HG03558 (cell line): Measurements from ENCODE around the gene NUFIP1.
"Not testable (repeated sequence)": the region's sequence is repeated elsewhere in the genome, so short reads cannot be mapped to it uniquely, and the experiment has no call there.

Experiments
- ATAC-seq: cut with Tn5 transposase; IDR thresholded peaks from one replicate; pipeline ENCODE4 v1.9.1; 2021; ENCODE audit warnings: moderate number of reproducible peaks; ENCODE audit not compliant: unreplicated experiment; ENCODE audit errors: extremely low read depth

The NUFIP1 gene

DNA sequence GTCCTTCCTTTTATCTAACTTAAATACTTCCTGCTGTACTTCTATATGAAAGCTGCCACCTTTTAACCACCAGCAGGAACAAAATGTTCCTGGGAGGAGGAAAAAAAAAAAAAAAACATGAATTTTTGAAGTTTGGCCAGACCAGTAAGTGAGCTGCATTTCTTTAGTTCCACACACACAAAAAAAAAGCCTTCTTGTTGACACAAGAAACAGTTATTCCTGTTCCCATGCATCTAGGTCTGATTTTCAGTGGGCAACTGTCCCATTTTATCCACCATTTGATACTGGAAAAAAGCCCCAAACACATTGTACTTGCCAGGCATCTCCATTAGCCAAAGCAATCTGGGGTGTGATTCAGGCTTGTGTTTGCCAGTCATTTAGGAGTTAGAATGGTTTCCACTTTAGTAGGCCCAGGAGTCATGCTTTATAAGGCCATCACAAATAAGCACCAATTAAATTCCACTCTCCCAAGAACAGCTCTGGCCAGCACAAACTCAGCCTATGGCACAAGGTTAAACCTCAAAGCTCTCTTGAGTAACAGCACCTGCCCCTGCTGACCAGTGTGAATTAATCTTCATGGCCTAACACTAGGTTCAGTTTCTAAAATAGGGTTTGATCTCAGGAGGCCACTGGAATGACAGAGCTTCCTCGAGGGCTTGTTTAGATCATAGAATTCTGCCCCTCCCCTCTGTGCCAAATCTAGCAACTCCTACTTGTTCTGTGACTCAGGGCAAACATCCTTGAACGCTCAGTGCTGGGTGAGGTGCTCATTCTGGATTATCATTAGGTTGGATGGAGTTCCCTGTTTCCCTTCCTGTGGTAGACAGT, 67.1 kb downstream of the NUFIP1 start:
- no peak for ATAC-seq

DNA sequence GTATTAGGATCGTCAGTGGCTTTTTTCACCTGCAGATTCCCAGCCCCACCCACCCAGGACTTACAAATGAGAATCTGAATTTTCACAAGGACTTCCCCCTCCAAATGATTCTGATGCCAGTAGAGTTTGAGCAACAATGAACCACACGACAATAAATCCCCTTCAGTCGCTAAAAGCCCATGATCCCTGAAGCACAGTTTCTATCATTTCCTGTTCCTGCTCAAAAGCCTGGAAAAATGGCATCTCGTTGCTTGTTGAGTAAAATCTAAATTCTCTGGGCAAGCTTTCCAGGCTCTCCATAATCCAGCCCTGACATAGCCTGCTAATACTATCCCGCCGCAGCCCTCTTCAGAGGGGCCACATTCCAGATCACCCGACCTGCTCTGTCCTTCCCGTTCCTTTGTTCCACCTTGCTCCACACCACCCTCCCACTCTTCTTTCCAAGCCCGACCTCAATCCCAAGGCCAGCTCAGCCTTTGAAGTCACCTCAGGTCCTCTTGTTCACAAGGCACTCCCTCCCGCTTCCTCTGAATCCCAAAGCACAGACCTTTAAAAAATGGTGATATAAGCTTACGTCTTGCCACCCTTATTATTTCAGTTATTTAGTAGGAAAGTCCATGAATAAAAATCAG, 67.9 kb downstream of the NUFIP1 start:
- ATAC-seq: no peak

DNA sequence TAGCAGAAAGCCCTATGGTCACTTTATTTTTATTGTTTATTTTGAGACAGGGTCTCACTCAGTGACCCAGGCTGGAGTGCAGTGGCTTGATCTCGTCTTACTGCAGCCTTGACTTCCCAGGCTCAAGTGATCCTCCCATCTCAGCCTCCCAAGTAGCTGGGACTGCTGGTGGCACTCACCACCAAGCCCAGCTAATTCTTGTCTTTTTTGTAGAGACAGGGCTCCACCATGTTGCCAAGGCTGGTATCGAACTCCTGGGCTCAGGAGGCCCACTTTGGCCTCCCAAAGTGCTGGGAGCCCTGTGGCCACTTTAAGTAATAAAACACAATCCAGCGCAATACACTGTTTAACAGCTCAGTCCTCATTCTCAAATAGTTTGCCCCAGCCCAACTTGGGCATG, 69.3 kb downstream of the NUFIP1 start:
- ATAC-seq: no peak

- no peak for ATAC-seq
Observed at GRCh38 chr13:44919104-44919804, 70.0 kb downstream of the NUFIP1 start.

GRCh38 chr13:44918326-44919103, 70.8 kb downstream of the NUFIP1 start:
- ATAC-seq: peak; percentile 57

DNA sequence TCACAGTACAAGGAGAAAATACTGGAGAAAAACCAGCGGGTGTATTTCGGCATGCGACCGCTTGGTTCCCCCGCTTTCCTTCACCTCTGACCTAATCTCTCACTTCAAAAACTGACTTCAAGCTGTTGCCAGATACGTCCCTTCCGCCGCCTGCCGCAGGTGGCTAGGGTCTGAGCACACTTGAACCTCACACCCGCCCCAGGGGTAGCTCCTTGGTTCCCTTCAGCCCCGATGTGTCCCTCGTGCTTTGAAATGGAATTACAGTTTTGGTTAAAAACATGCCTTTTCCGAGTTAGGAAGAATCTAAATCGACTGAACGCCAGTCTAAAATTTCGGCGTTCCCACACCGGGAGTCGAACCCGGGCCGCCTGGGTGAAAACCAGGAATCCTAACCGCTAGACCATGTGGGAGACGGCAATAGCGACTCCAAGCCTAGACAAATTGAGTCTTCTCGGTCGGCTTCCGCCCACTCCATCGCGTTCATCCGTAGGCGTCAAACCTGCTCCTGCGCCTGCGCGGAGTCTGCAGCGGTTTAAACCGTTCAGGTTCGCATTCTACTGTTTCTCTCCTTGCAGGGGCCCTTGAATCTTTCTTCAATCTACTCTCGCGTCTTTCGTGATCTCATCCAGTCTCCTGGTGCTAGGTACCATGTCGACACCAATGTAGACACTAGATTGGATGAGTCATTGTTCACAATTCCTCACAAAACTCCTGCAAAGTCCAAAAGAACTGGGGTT, 71.5 kb downstream of the NUFIP1 start:
- ATAC-seq: peak; percentile 73

DNA sequence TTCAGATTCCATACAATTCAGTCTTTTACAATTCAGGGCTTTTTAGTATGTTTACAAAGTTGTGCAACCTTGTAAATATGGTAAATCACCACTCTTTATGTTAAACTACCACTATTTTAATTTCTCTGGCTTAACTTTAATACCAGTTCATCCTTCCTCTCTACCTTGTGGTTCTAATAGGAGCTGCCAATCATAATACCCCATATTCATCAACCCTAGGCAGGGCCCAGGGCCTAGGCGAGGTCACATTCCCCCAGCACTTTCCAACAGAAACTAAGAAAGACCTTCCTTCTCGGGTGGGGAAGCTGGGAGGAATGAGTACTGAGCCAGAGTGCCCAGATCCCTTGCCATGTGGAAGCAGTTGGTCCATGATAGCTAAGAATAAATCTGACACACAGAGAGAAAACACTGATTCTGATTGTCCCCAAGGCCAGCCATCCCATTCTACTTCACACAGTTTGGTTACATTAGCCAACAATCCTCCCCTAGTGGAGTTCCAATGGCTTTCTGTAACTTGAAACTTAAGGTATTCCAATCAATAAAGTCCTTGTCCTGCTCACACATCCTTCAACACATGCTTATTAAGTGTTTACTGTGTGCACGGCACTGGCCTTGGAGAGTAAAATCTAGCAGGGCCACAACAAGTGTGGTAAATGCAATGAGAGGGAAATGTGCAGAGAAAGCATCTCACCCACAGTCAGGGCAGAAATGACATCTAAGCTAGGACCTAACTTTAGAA, 76.8 kb downstream of the NUFIP1 start:
- ATAC-seq: no peak

GRCh38 chr13:44908712-44909111, 80.6 kb downstream of the NUFIP1 start:
- no peak for ATAC-seq

- ATAC-seq: no peak
Observed at GRCh38 chr13:44908266-44908665, 81.0 kb downstream of the NUFIP1 start.

- ATAC-seq: no peak
Observed at GRCh38 chr13:44906713-44907112, 82.6 kb downstream of the NUFIP1 start.

DNA sequence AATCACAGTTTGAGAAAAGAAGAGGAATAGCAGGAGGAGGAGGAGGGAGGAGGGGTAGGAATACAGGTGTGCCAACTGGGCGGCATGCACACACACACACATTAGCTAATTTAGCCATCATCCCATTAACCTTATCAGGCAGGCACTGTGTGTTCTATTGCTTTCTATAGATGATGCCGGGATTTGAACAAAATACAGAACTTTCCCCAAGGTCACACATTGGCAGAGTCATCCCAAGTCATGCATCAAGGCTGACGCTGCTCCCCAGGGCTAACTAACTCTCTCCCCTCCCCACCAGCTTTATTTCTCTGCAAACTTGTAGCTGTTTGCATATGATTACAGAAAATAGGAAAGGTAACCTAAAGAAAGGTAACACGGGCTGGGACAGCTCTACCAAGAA, 83.0 kb downstream of the NUFIP1 start:
- ATAC-seq: no peak

DNA sequence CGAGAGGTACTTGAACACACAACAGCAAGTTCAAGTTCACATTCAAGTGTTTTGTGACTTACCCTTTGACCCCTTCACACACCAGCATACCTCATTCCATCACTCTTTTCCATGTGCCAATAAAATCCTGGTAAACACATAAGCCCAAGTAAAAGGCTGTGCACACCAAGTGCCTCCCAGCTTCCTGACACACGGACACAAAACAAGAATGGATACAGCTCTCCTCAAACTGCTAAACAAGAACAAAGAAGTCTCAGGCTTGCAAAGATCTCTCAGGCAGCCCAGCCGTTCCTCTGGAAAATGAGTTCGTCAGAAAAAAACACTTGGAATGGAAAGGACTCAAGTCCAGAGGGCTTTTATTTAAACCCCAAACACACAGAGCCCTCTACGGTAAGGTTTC, 83.7 kb downstream of the NUFIP1 start:
- ATAC-seq: no peak

- ATAC-seq: no peak
Observed at GRCh38 chr13:44904967-44905366, 84.3 kb downstream of the NUFIP1 start.

- ATAC-seq: no peak
Observed at GRCh38 chr13:44903574-44903985, 85.7 kb downstream of the NUFIP1 start.

DNA sequence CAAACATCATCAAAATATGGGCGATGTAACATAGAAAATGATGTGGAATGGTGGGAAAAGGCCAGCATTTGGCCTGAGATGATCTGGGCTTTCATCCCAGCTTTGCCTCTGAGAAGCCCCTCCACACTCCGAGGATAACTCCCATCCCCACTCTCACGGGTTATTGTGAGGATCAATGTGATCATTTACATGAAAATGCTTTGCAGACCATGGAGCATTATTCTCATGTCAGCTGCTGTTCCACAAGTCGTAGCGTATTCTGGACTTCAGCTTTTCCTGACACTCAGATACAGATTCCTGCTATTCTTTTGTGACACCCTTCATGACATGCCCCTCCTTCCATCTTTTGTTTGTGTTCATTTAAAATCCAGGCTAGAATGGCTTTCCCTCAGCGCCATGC, 86.5 kb downstream of the NUFIP1 start:
- ATAC-seq: no peak

GRCh38 chr13:44899967-44900366, 89.3 kb downstream of the NUFIP1 start:
- ATAC-seq: no peak

GRCh38 chr13:44898308-44898707, 91.0 kb downstream of the NUFIP1 start:
- ATAC-seq: not testable (repeated sequence)

DNA sequence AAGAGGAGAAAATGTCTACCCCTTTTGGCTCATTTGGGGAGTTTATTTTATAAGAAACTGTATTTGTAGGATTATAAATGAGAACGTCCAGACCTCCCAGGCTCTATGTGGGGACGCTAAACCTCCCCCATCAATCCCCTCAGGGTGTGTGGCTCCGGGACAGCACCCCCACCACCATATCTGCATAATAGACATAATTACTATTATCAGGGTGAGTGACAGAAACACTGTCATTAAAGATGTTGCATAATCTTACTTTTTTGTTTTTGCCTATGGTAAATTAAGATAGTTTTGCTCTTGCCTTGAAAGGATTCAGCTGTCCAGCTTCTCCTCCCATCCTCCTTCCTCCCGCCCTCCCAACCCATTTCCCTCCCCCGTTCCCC, 93.3 kb downstream of the NUFIP1 start:
- no peak for ATAC-seq

GRCh38 chr13:44895264-44895952, 93.9 kb downstream of the NUFIP1 start:
- no peak for ATAC-seq
